Muscle of leg (tissue), 11 donors: Measurements from ENCODE around the gene UBIAD1. TPM values are rescaled to one million over a fixed set of nuclear protein-coding genes. Genes with fewer than 3 reads are reported as not detected.
A peak's percentile ranks its signal among the peaks of the same experiment; 100 is the strongest.

ENCODE experiments used
- DNase-seq: peaks from one replicate; pipeline ENCODE4 v3.0.0; 2013
- H3K27ac ChIP-seq: one replicate; pipeline ENCODE4 v1.5.1; 2013; ENCODE audit warnings: mild to moderate bottlenecking, low read length, control low read depth
- H3K27me3 ChIP-seq: one replicate; pipeline ENCODE4 v1.6.1; 2013; ENCODE audit warnings: low read length; ENCODE audit not compliant: control insufficient read depth, insufficient read depth
- H3K36me3 ChIP-seq: one replicate; pipeline ENCODE4 v1.6.1; 2013; ENCODE audit warnings: low read length; ENCODE audit not compliant: control insufficient read depth, insufficient read depth
- H3K4me1 ChIP-seq: one replicate; pipeline ENCODE4 v1.6.1; 2013; ENCODE audit warnings: low read length; ENCODE audit not compliant: control insufficient read depth, insufficient read depth
- H3K4me3 ChIP-seq: one replicate; pipeline ENCODE4 v1.5.1; 2013; ENCODE audit warnings: low read length, control low read depth
- H3K9me3 ChIP-seq: replicated peaks from 2 replicates; pipeline ENCODE4 v1.6.1; 2013; ENCODE audit warnings: low read depth, low read length; ENCODE audit not compliant: control insufficient read depth
- WGBS: methylation state at CpG from one replicate; pipeline ENCODE4 v1.1.5; 2013; ENCODE audit warnings: missing lambda C conversion rate; ENCODE audit not compliant: insufficient coverage; 5-methylcytosine and 5-hydroxymethylcytosine counted together
- polyA plus RNA-seq, 8 donors: library from polyadenylated mRNA; unstranded; fragments of 120-200 nt; gene quantifications; one replicate each; pipeline versions ENCODE4 v1.2.1 to v1.2.3, GENCODE V29; 2013; ENCODE audit warnings: inconsistent platforms in 1 of 8, low replicate concordance in 1 of 8; ENCODE audit not compliant: insufficient read length in 8 of 8, insufficient read depth in 1 of 8
- total RNA-seq: library from RNA; stranded (reverse); fragments of 120-200 nt; gene quantifications from one replicate; pipeline ENCODE4 v1.2.4, GENCODE V29; 2013

Gene UBIAD1
- total and polyA plus RNA-seq, 9 donors, result 9.8 to 18.0 (median 14.2) TPM

- H3K4me3 ChIP-seq, result no peak overlapping the region
- peaks cover 9% of the 10 kb centered on the region for H3K27me3 ChIP-seq
- no peaks in the 10 kb centered on the region for H3K36me3 ChIP-seq
- H3K27ac ChIP-seq, result no peak overlapping the region
- no peaks in the 10 kb centered on the region for H3K9me3 ChIP-seq
- WGBS, result 91% methylated on average over 3 of the region's 4 CpGs
- no peak for DNase-seq
- no peaks in the 10 kb centered on the region for H3K4me1 ChIP-seq
Observed at GRCh38 chr1:11326070-11326469, 53.1 kb downstream of the UBIAD1 start.

- DNase-seq, result no peak
- no peak overlapping the region for H3K4me3 ChIP-seq
- H3K4me1 ChIP-seq, result peaks cover 2% of the 10 kb centered on the region
- no peaks in the 10 kb centered on the region for H3K36me3 ChIP-seq
- peaks cover 10% of the 10 kb centered on the region for H3K27me3 ChIP-seq
- no peaks in the 10 kb centered on the region for H3K9me3 ChIP-seq
- no CpG with 5 or more reads among the region's 7 CpGs for WGBS
- H3K27ac ChIP-seq, result no peak overlapping the region
Observed at GRCh38 chr1:11328444-11328843, 55.4 kb downstream of the UBIAD1 start.

- DNase-seq, result no peak
- H3K4me3 ChIP-seq, result no peak overlapping the region
- H3K4me1 ChIP-seq, result peaks cover 2% of the 10 kb centered on the region
- H3K9me3 ChIP-seq, result no peaks in the 10 kb centered on the region
- WGBS, result no CpG with 5 or more reads among the region's 4 CpGs
- peaks cover 2% of the 10 kb centered on the region for H3K27me3 ChIP-seq
- no peaks in the 10 kb centered on the region for H3K36me3 ChIP-seq
- H3K27ac ChIP-seq, result no peak overlapping the region
Observed at GRCh38 chr1:11330411-11330810, 57.4 kb downstream of the UBIAD1 start.

- DNase-seq, result peak; percentile 51
- WGBS, result 57% methylated on average over 7 of the region's 14 CpGs
- Histone ChIP-seq H3K27me3 (peaks cover 2% of the 10 kb centered on the region), H3K4me3 (no peak overlapping the region), H3K9me3 (no peaks in the 10 kb centered on the region), H3K4me1 (peaks cover 2% of the 10 kb centered on the region), H3K36me3 (no peaks in the 10 kb centered on the region), H3K27ac (no peak overlapping the region)
Observed at GRCh38 chr1:11331036-11331944, 58.3 kb downstream of the UBIAD1 start.

GRCh38 chr1:11331945-11332546, 59.0 kb downstream of the UBIAD1 start:
- H3K27me3 ChIP-seq, result peaks cover 2% of the 10 kb centered on the region
- 53% methylated on average over 8 of the region's 13 CpGs for WGBS
- DNase-seq, result no peak
- H3K4me1 ChIP-seq, result peaks cover 2% of the 10 kb centered on the region
- no peak overlapping the region for H3K4me3 ChIP-seq
- H3K36me3 ChIP-seq, result no peaks in the 10 kb centered on the region
- no peaks in the 10 kb centered on the region for H3K9me3 ChIP-seq
- H3K27ac ChIP-seq, result no peak overlapping the region

- 50% methylated on average over 1 of the region's 7 CpGs for WGBS
Observed at GRCh38 chr1:11333631-11334030, 60.6 kb downstream of the UBIAD1 start.

GRCh38 chr1:11334261-11334804, 61.3 kb downstream of the UBIAD1 start:
- Histone ChIP-seq H3K4me3 (no peak overlapping the region), H3K27ac (no peak overlapping the region), H3K4me1 (peaks cover 18% of the 10 kb centered on the region), H3K9me3 (no peaks in the 10 kb centered on the region), H3K27me3 (peaks cover 4% of the 10 kb centered on the region), H3K36me3 (no peaks in the 10 kb centered on the region)
- 87% methylated on average over 4 of the region's 13 CpGs for WGBS
- no peak for DNase-seq

More at GRCh38 chr1:11333631-11334030, 60.6 kb downstream of the UBIAD1 start:
- H3K36me3 ChIP-seq, result no peaks in the 10 kb centered on the region
- peaks cover 11% of the 10 kb centered on the region for H3K4me1 ChIP-seq
- H3K27ac ChIP-seq, result no peak overlapping the region
- DNase-seq, result no peak
- no peaks in the 10 kb centered on the region for H3K9me3 ChIP-seq
- H3K27me3 ChIP-seq, result peaks cover 2% of the 10 kb centered on the region
- H3K4me3 ChIP-seq, result no peak overlapping the region

GRCh38 chr1:11334821-11335220, 61.8 kb downstream of the UBIAD1 start:
- 83% methylated on average over 6 of the region's 7 CpGs for WGBS
- Histone ChIP-seq H3K4me1 (peaks cover 22% of the 10 kb centered on the region), H3K36me3 (no peaks in the 10 kb centered on the region), H3K27me3 (peaks cover 5% of the 10 kb centered on the region), H3K9me3 (no peaks in the 10 kb centered on the region), H3K27ac (no peak overlapping the region), H3K4me3 (no peak overlapping the region)
- no peak for DNase-seq

- no peak for DNase-seq
- H3K36me3 ChIP-seq, result no peaks in the 10 kb centered on the region
- H3K27me3 ChIP-seq, result peaks cover 9% of the 10 kb centered on the region
- no peak overlapping the region for H3K4me3 ChIP-seq
- H3K9me3 ChIP-seq, result no peaks in the 10 kb centered on the region
- H3K27ac ChIP-seq, result no peak overlapping the region
- H3K4me1 ChIP-seq, result peaks cover 29% of the 10 kb centered on the region
- 60% methylated on average over 1 of the region's 7 CpGs for WGBS
Observed at GRCh38 chr1:11335417-11336056, 62.5 kb downstream of the UBIAD1 start.

- WGBS, result 0% methylated on average over 1 of the region's 12 CpGs
- peaks cover 12% of the 10 kb centered on the region for H3K27me3 ChIP-seq
Observed at GRCh38 chr1:11337580-11338073, 64.6 kb downstream of the UBIAD1 start.

More at GRCh38 chr1:11337580-11338073, 64.6 kb downstream of the UBIAD1 start:
- Histone ChIP-seq H3K36me3 (no peaks in the 10 kb centered on the region), H3K9me3 (no peaks in the 10 kb centered on the region), H3K4me1 (peaks cover 43% of the 10 kb centered on the region), H3K4me3 (no peak overlapping the region), H3K27ac (peak overlapping the region; percentile 7)
- DNase-seq, result peak; percentile 20
